GM10847 (cell line): ENCODE measurements around the gene STK38L.

Source experiments
- POLR2A ChIP-seq: IDR thresholded peaks from 2 replicates; pipeline ENCODE4 v1.6.1; 2011; ENCODE audit not compliant: insufficient read length; ENCODE audit errors: extremely low read depth

Gene STK38L

GRCh38 chr12:27220055-27220987 is 23.8 kb upstream of the STK38L start:
- TF ChIP-seq POLR2A = no peak

- no peak for TF ChIP-seq POLR2A
These were observed 23.1 kb upstream of the STK38L start for GRCh38 chr12:27220988-27221345.

- no peak for TF ChIP-seq POLR2A
These were observed 22.3 kb upstream of the STK38L start for GRCh38 chr12:27221625-27222387.

- no peak for TF ChIP-seq POLR2A
These were observed 17.6 kb upstream of the STK38L start for GRCh38 chr12:27226407-27226929.

GRCh38 chr12:27229367-27229766 is 14.7 kb upstream of the STK38L start:
- TF ChIP-seq POLR2A = no peak

GRCh38 chr12:27233814-27234213 is 10.3 kb upstream of the STK38L start:
- no peak for TF ChIP-seq POLR2A

- TF ChIP-seq POLR2A = no peak
These were observed 7.6 kb upstream of the STK38L start for GRCh38 chr12:27236498-27236897.

- no peak for TF ChIP-seq POLR2A
These were observed 6.0 kb upstream of the STK38L start for GRCh38 chr12:27237790-27238771.

- no peak for TF ChIP-seq POLR2A
These were observed 1.1 kb upstream of the STK38L start for GRCh38 chr12:27243006-27243405.

- TF ChIP-seq POLR2A = no peak
These were observed 803 bp downstream of the STK38L start for GRCh38 chr12:27244689-27245488.

GRCh38 chr12:27246141-27246540 is 2.1 kb downstream of the STK38L start:
- no peak for TF ChIP-seq POLR2A

GRCh38 chr12:27246774-27247173 is 2.7 kb downstream of the STK38L start:
- no peak for TF ChIP-seq POLR2A

- no peak for TF ChIP-seq POLR2A
These were observed 8.8 kb downstream of the STK38L start for GRCh38 chr12:27252934-27253333.

- no peak for TF ChIP-seq POLR2A
These were observed 9.3 kb downstream of the STK38L start for GRCh38 chr12:27253347-27253746.
